ENCODE measurements around the gene IGFBP5. TPM values are rescaled to one million over a fixed set of nuclear protein-coding genes. Genes with fewer than 3 reads are reported as not detected.

The IGFBP5 gene
- total and polyA plus RNA-seq, 10 of the 15 experiments (the other 5 are each of a cell fraction or from before 2014, with no cell fraction given): 2.8 TPM; not detected in 9

GRCh38 chr2:216645636-216645950, 49.8 kb downstream of the IGFBP5 start:
- WGBS (ENCODE audit: insufficient coverage, insufficient replicate concordance, low lambda C conversion rate, missing lambda C conversion rate): 0% methylated on average over 3 of the region's 3 CpGs
- in situ Hi-C loops (cut with MboI) (no loop called here), intact Hi-C loops (cut with micrococcal nuclease; ENCODE audit: unreplicated experiment) (no loop called here)
- Histone ChIP-seq H2AFZ (ENCODE audit: control insufficient read depth, low read depth, low read length) (no peak overlapping the region), H3K4me1 (ENCODE audit: control insufficient read depth, insufficient read depth, low read length) (no peaks in the 10 kb centered on the region), H3K9ac (ENCODE audit: control insufficient read depth, insufficient read depth, low read length) (no peak overlapping the region), H3K4me3 (no peak overlapping the region), H3K36me3 (ENCODE audit: control insufficient read depth in 2 of 2, insufficient read depth in 2 of 2, low read length in 1 of 2) (no peaks in the 10 kb centered on the region), H3K27ac (ENCODE audit: control insufficient read depth, insufficient read depth) (no peak overlapping the region), H4K20me1 (ENCODE audit: control insufficient read depth, insufficient read depth) (no peaks in the 10 kb centered on the region), H3K27me3 (replicated peaks in 1 of 2; ENCODE audit: control insufficient read depth in 2 of 2, insufficient read depth in 2 of 2, low read length in 1 of 2) (no peaks in the 10 kb centered on the region; a peak in 2 of 4 replicates), H3K79me2 (ENCODE audit: control insufficient read depth, insufficient read depth, low read length) (no peaks in the 10 kb centered on the region), H3K9me3 (replicated peaks; ENCODE audit: control insufficient read depth, insufficient read depth, low read length) (peaks cover 4% of the 10 kb centered on the region; the same call in 1 of the 3 replicates), H3K4me2 (ENCODE audit: control insufficient read depth, insufficient read depth) (no peak overlapping the region)
- POLR2A ChIA-PET: no interaction called here
- ATAC-seq (no peak), DNase-seq (ENCODE audit: low read depth, low spot score) (no peak), FAIRE-seq (no peak)
- CTCF ChIA-PET: no interaction called here
- TF ChIP-seq CBX3 (IDR thresholded peaks at IDR 0.05; ENCODE audit: borderline replicate concordance, low read depth): no peak
- no peak for TF ChIP-seq BCL11A (IDR thresholded peaks at IDR 0.05; ENCODE audit: low read depth, low read length)
- no peak for TF ChIP-seq WRNIP1 (IDR thresholded peaks at IDR 0.05; ENCODE audit: borderline replicate concordance, low read depth, low read length)
- TF ChIP-seq BRCA1 (IDR thresholded peaks at IDR 0.05; ENCODE audit: low read depth, low read length): no peak
- TF ChIP-seq BMI1 (IDR thresholded peaks at IDR 0.05; ENCODE audit: borderline replicate concordance): no peak
- TF ChIP-seq EZH2 (IDR thresholded peaks at IDR 0.05; ENCODE audit: borderline replicate concordance, control insufficient read depth, low read depth, low read length): no peak
- TF ChIP-seq SIN3A (IDR thresholded peaks at IDR 0.05; ENCODE audit: low read depth, low read length): no peak
- no peak for TF ChIP-seq KAT2A (conservative IDR thresholded peaks at IDR 0.05; ENCODE audit: control insufficient read depth, low read depth, low read length)
- no peak for TF ChIP-seq ESRRA (IDR thresholded peaks at IDR 0.05; ENCODE audit: low read length)
- TF ChIP-seq IRF5 (IDR thresholded peaks at IDR 0.05; ENCODE audit: borderline replicate concordance): no peak
- TF ChIP-seq SUPT20H (IDR thresholded peaks at IDR 0.05; ENCODE audit: borderline replicate concordance, control insufficient read depth, low read depth, low read length): no peak
- TF ChIP-seq, protein P1, sequence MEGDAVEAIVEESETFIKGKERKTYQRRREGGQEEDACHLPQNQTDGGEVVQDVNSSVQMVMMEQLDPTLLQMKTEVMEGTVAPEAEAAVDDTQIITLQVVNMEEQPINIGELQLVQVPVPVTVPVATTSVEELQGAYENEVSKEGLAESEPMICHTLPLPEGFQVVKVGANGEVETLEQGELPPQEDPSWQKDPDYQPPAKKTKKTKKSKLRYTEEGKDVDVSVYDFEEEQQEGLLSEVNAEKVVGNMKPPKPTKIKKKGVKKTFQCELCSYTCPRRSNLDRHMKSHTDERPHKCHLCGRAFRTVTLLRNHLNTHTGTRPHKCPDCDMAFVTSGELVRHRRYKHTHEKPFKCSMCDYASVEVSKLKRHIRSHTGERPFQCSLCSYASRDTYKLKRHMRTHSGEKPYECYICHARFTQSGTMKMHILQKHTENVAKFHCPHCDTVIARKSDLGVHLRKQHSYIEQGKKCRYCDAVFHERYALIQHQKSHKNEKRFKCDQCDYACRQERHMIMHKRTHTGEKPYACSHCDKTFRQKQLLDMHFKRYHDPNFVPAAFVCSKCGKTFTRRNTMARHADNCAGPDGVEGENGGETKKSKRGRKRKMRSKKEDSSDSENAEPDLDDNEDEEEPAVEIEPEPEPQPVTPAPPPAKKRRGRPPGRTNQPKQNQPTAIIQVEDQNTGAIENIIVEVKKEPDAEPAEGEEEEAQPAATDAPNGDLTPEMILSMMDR (IDR thresholded peaks at IDR 0.05 in 2 of 3, conservative IDR thresholded peaks at IDR 0.05 in 1 of 3; ENCODE audit: control insufficient read depth in 2 of 3, extremely low read depth in 1 of 3, insufficient read depth in 1 of 3, low read depth in 3 of 3, low read length in 3 of 3): no peak
- no peak for TF ChIP-seq CREM (IDR thresholded peaks at IDR 0.05; ENCODE audit: low read depth)
- TF ChIP-seq CUX1 (IDR thresholded peaks at IDR 0.05; ENCODE audit: insufficient replicate concordance, low read depth, low read length): no peak
- no peak for TF ChIP-seq EED (IDR thresholded peaks at IDR 0.05; ENCODE audit: low read depth)
- RAD21 ChIA-PET (ENCODE audit: unreplicated experiment): no interaction called here
- SMC1A ChIA-PET (ENCODE audit: uncharacterized antibody, unreplicated experiment): interaction anchor here (1.0 kb wide), 1 partner anchor 13 kb away, joined by 3 read pairs; no protein-coding TSS in a partner anchor
- no TSS peak for BruUV-seq (replicated peaks)

Data from GM12878 (cell line).